ENCODE measurements around the gene DAND5. TPM values are rescaled to one million over a fixed set of nuclear protein-coding genes. Genes with fewer than 3 reads are reported as not detected.

The DAND5 gene
- total and polyA plus RNA-seq, 9 of the 15 experiments (the other 6 are each of a cell fraction or from before 2014, with no cell fraction given), result 0.22 to 0.83 (median 0.60) TPM

- peak; percentile 77; the same call in 1 of the 2 replicates for TF ChIP-seq TOE1 (IDR thresholded peaks at IDR 0.05; ENCODE audit: borderline replicate concordance)
- TF ChIP-seq TOE1 (CRISPR knock-in tag; IDR thresholded peaks at IDR 0.05; ENCODE audit: borderline replicate concordance, low read depth), result no peak
- TF ChIP-seq ZNF57 (CRISPR knock-in tag; IDR thresholded peaks at IDR 0.05), result no peak
- TF ChIP-seq ZNF764 (CRISPR knock-in tag; IDR thresholded peaks at IDR 0.05; ENCODE audit: low read depth), result no peak
- no peak for TF ChIP-seq HMG20B (CRISPR knock-in tag; IDR thresholded peaks at IDR 0.05)
- TF ChIP-seq CREB3 (tag; conservative IDR thresholded peaks at IDR 0.05; ENCODE audit: low read depth), result no peak
- no peak for TF ChIP-seq SMAD3 (CRISPR knock-in tag; conservative IDR thresholded peaks at IDR 0.05)
- peak; percentile 82 for TF ChIP-seq TARDBP (IDR thresholded peaks at IDR 0.05)
- peak; percentile 37; the same call in 1 of the 2 replicates for TF ChIP-seq JUND (IDR thresholded peaks at IDR 0.05; ENCODE audit: borderline replicate concordance, low read depth, low read length)
- TF ChIP-seq JUND (tag; IDR thresholded peaks at IDR 0.05; ENCODE audit: borderline replicate concordance, low read depth, low read length), result no peak; the same call in 2 of the 3 replicates
- TF ChIP-seq TGIF2 (CRISPR knock-in tag; IDR thresholded peaks at IDR 0.05), result no peak
- TF ChIP-seq MAFG (tag; conservative IDR thresholded peaks at IDR 0.05), result no peak
- no peak for TF ChIP-seq USF2 (CRISPR knock-in tag; IDR thresholded peaks at IDR 0.05)
- TF ChIP-seq STAT5A (IDR thresholded peaks at IDR 0.05; ENCODE audit: borderline replicate concordance, low read length), result peak; percentile 16; the same call in 1 of the 2 replicates
- TF ChIP-seq ZFP36 (IDR thresholded peaks at IDR 0.05; ENCODE audit: low read depth, low read length, partially characterized antibody), result peak; percentile 98
- TF ChIP-seq NFYB (IDR thresholded peaks at IDR 0.05; ENCODE audit: extremely low read depth, insufficient read length), result no peak
- TF ChIP-seq PHF21A (IDR thresholded peaks at IDR 0.05; ENCODE audit: borderline replicate concordance, low read depth), result no peak
- no peak for TF ChIP-seq HES1 (IDR thresholded peaks at IDR 0.05; ENCODE audit: low read depth)
- peak; percentile 66 for TF ChIP-seq SAFB (IDR thresholded peaks at IDR 0.05; ENCODE audit: borderline replicate concordance, low read depth, low read length)
- peak; percentile 77; the same call in 1 of the 2 replicates for TF ChIP-seq ZBTB33 (CRISPR knock-in tag; IDR thresholded peaks at IDR 0.05)
- TF ChIP-seq HOMEZ (CRISPR knock-in tag; IDR thresholded peaks at IDR 0.05), result no peak
- no peak for TF ChIP-seq ZNF77 (CRISPR knock-in tag; IDR thresholded peaks at IDR 0.05)
- TF ChIP-seq HDAC8 (tag; IDR thresholded peaks at IDR 0.05), result no peak
These were observed 4.2 kb upstream of the DAND5 start (continued) for GRCh38 chr19:12965017-12965811.

Data from K562 (cell line).